NOMO-1 treated with DMSO at 0.1 percent for 48 hours (cell line): ENCODE data around the gene NDUFS2.
A peak's percentile ranks its signal among the peaks of the same experiment; 100 is the strongest.

ENCODE experiments used
- DNase-seq: peaks from one replicate; lab custom pipeline; 2025; ENCODE audit not compliant: unreplicated experiment; lab: John Stamatoyannopoulos, UW

The NDUFS2 gene

GRCh38 chr1:161201836-161202712 lies at the start of gene NDUFS2:
TSS of gene NDUFS2 (plus strand) at chr1:161202367. CDS start at chr1:161202386, 19 bp downstream.
- DNase-seq = peak; percentile 99

GRCh38 chr1:161153176-161153575 lies 49.0 kb upstream of the NDUFS2 start:
- no peak for DNase-seq

GRCh38 chr1:161153682-161154337 lies 48.4 kb upstream of the NDUFS2 start, which contains the start of gene UFC1:
TSS of gene UFC1 (plus strand) at chr1:161153978. CDS start at chr1:161153998, 20 bp downstream.
- DNase-seq = peak; percentile 93

GRCh38 chr1:161157867-161158266 lies 44.3 kb upstream of the NDUFS2 start:
- DNase-seq = no peak

GRCh38 chr1:161158316-161159010 lies 43.7 kb upstream of the NDUFS2 start:
- DNase-seq = no peak

GRCh38 chr1:161159087-161159912 lies 42.9 kb upstream of the NDUFS2 start, which contains the start of gene USP21:
TSS of gene USP21 (plus strand) at chr1:161159500. CDS start at chr1:161160641, 1,141 bp downstream.
- peak; percentile 85 for DNase-seq

GRCh38 chr1:161159913-161160243 lies 42.3 kb upstream of the NDUFS2 start:
- DNase-seq = no peak

GRCh38 chr1:161160671-161161145 lies 41.5 kb upstream of the NDUFS2 start:
- DNase-seq = no peak

- DNase-seq = no peak
Measured at GRCh38 chr1:161161652-161162051, 40.5 kb upstream of the NDUFS2 start.

GRCh38 chr1:161162052-161162451 lies 40.1 kb upstream of the NDUFS2 start:
- no peak for DNase-seq

GRCh38 chr1:161162806-161163205 lies 39.4 kb upstream of the NDUFS2 start:
- DNase-seq = no peak

- no peak for DNase-seq
Measured at GRCh38 chr1:161163793-161164192, 38.4 kb upstream of the NDUFS2 start.

GRCh38 chr1:161164901-161165610 lies 37.1 kb upstream of the NDUFS2 start:
- DNase-seq = no peak

- peak; percentile 99 for DNase-seq
Measured at GRCh38 chr1:161165742-161166668, 36.2 kb upstream of the NDUFS2 start, which contains the start of gene PPOX. TSS of gene PPOX (plus strand) at chr1:161166426. CDS start at chr1:161166848, 422 bp downstream.

- DNase-seq = peak; percentile 20
Measured at GRCh38 chr1:161166669-161167548, 35.3 kb upstream of the NDUFS2 start.

GRCh38 chr1:161168906-161169305 lies 33.3 kb upstream of the NDUFS2 start:
- no peak for DNase-seq

GRCh38 chr1:161171191-161171590 lies 31.0 kb upstream of the NDUFS2 start:
- DNase-seq = no peak

GRCh38 chr1:161171696-161172095 lies 30.5 kb upstream of the NDUFS2 start:
- DNase-seq = no peak
